ENCODE results near the gene NIPAL4.
A peak's percentile ranks its signal among the peaks of the same experiment; 100 is the strongest.

NIPAL4 gene

GRCh38 chr5:157506981-157507780 lies 47.2 kb downstream of the NIPAL4 start:
- no peak for TF ChIP-seq CTCF (conservative IDR thresholded peaks at IDR 0.05; ENCODE audit: low read depth, low read length)
- DNase-seq (ENCODE audit: low read depth), result no peak
- H3K4me3 ChIP-seq (ENCODE audit: low read length), result no peak overlapping the region

- no peak overlapping the region for H3K4me3 ChIP-seq (ENCODE audit: low read length)
- no peak for DNase-seq (ENCODE audit: low read depth)
- no peak for TF ChIP-seq CTCF (conservative IDR thresholded peaks at IDR 0.05; ENCODE audit: low read depth, low read length)
Observed at GRCh38 chr5:157509093-157509492, 49.1 kb downstream of the NIPAL4 start.

GRCh38 chr5:157509587-157509986 lies 49.6 kb downstream of the NIPAL4 start:
- no peak for DNase-seq (ENCODE audit: low read depth)
- no peak overlapping the region for H3K4me3 ChIP-seq (ENCODE audit: low read length)
- no peak for TF ChIP-seq CTCF (conservative IDR thresholded peaks at IDR 0.05; ENCODE audit: low read depth, low read length)

- DNase-seq (ENCODE audit: low read depth), result no peak
- no peak overlapping the region for H3K4me3 ChIP-seq (ENCODE audit: low read length)
- TF ChIP-seq CTCF (conservative IDR thresholded peaks at IDR 0.05; ENCODE audit: low read depth, low read length), result no peak
Observed at GRCh38 chr5:157510682-157511081, 50.7 kb downstream of the NIPAL4 start.

- no peak for TF ChIP-seq CTCF (conservative IDR thresholded peaks at IDR 0.05; ENCODE audit: low read depth, low read length)
- DNase-seq (ENCODE audit: low read depth), result peak; percentile 92
- H3K4me3 ChIP-seq (ENCODE audit: low read length), result no peak overlapping the region
Observed at GRCh38 chr5:157511651-157512644, 51.9 kb downstream of the NIPAL4 start.

- no peak overlapping the region for H3K4me3 ChIP-seq (ENCODE audit: low read length)
- no peak for TF ChIP-seq CTCF (conservative IDR thresholded peaks at IDR 0.05; ENCODE audit: low read depth, low read length)
Observed at GRCh38 chr5:157513182-157513581, 53.2 kb downstream of the NIPAL4 start.

More at GRCh38 chr5:157513182-157513581, 53.2 kb downstream of the NIPAL4 start:
- DNase-seq (ENCODE audit: low read depth), result no peak
